Measurements from ENCODE around the gene DNAJC30.
"Not testable (repeated sequence)": the region's sequence is repeated elsewhere in the genome, so short reads cannot be mapped to it uniquely, and the experiment has no call there.

GRCh38 chr7:73722182-73722581, 38.9 kb upstream of the DNAJC30 start:
- not testable (repeated sequence) for TF ChIP-seq CTCF (IDR thresholded peaks at IDR 0.05); EZH2 (IDR thresholded peaks at IDR 0.05; ENCODE audit: borderline replicate concordance, insufficient read depth, low read depth, low read length, poor library complexity, severe bottlenecking)
